HG02623 (cell line): ENCODE data around the gene SORL1-AS1.

Experiments used
- ATAC-seq: cut with Tn5 transposase; IDR thresholded peaks from one replicate; pipeline ENCODE4 v1.9.1; 2021; ENCODE audit warnings: moderate library complexity; ENCODE audit not compliant: unreplicated experiment

SORL1-AS1 gene

DNA sequence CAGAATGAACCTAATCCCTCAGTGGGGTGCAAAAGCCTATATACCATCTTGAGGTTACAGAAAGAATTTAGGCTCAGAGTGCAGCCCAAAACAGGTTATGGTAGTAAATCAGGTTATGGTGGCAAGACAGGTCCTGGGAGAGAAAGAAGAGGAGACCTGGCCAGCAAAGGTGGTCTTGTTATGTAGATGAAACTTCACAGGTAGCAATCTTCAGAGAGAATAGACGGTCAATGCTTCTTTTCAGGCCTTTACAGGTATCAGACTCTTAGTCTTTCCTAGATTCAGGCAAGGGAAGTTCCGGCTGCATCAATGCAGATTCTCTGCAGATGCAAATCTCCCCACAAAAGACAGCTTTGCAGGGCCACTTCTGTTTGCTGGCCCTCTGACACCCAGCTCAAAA, 46.5 kb downstream of the SORL1-AS1 start:
- ATAC-seq, result no peak

DNA sequence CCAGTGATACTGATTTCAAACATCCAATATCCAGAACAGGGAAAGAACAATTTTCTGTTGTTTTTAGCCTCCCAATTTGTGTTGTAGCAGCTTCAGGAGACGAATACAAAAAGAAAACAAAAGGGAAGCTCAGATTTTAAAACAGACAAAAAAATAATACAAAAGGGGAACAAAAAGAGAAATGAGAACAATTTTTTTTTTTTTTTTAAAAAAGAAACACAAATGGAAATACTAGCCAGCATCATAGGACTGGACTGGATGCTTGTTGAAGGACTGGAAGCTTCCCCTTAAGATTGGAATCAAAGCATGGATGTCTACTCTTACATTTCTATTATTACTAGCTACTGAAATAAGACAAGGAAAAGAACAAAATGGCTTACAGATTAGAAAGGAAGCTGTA, 47.1 kb downstream of the SORL1-AS1 start:
- ATAC-seq, result no peak

DNA sequence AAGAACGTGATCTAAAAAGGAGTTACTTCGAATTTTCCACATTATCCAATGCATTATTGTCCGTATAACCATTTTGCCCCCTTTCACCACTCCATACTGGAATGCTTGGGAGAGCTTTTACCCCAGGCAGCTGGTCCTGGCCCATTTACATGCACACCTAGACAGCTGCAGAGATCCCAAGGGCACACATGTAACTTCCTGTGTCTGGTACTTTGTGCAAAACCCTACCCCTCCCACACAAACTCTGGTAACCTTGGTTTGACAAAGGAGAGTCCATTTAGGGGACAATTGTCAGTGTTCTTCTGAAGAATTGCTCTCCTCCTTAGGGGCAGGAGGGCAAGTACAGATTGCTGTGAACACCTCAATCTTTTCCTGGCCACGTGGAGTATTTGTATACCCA, 58.0 kb downstream of the SORL1-AS1 start:
- no peak for ATAC-seq

DNA sequence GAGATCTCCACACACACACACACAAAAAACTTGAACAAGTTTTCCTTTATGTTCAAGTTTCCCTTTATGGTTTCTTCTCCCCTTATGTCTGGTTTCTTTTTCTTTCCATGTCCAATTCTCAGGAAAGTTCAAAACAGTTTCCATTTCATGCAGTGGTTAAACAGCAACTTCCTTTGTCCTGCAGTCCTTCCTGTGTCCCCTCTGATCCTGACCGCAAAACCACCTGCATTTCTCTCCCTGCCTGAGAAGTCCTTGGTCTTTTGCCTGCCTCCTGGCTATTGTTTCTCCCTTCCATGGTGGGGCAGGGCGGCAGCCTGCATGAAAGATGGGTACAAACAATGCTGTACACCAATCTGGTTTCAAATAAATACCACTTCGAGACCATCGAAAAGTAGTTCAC, 58.9 kb downstream of the SORL1-AS1 start:
- no peak for ATAC-seq

DNA sequence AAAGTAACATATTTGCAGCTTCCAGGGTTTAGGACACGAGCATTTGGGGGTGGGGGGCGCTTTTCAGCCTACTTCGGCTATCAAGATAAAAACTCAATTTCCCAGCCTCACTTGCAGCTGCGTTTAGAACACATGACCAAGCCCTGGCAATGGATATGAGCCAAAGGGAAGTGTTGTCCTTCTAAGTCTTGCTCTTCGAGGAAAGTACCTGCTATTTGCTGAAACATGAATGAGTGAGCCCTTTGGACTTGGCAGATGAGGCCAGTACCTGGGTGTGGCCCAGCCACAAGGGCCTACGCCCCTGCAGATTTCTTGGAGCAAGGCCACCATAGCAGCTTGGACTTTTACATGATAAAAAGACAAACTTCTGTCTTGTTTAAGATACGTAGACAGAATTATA, 60.9 kb downstream of the SORL1-AS1 start:
- no peak for ATAC-seq

DNA sequence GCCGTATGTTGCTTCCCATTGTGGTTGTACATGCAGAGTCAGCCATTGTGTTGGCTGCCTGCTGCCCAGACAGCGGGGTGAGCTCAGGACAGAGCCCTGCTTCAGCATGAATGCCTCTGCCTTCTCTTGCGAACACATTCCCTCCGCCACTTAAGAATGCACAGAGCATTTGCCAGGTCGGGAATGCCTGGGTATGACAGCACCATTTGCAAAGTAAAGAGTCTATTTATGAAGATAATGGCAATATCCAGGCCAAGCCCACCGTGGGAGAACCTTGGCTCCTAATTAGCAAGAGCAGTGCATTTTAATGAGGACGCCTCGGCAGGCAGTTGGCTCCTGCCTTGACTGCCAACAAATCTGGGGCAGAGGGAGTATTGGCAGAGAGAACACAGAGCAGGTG, 63.1 kb downstream of the SORL1-AS1 start:
- no peak for ATAC-seq
